H1 (cell line): Measurements from ENCODE around the gene TFAP2E. TPM values are rescaled to one million over a fixed set of nuclear protein-coding genes. Genes with fewer than 3 reads are reported as not detected.

Experiments used
- CTCF ChIA-PET: fragments of 300-600 bp; sonication (Branson Sonifier 250); formaldehyde crosslinking; loops from one replicate; lab custom pipeline; 2021; ENCODE audit not compliant: partially characterized antibody; lab: Charles Lee
- POLR2A ChIA-PET: fragments of 300-600 bp; sonication (Branson Sonifier 250); formaldehyde crosslinking; loops from one replicate; lab custom pipeline; 2021; ENCODE audit warnings: inconsistent platforms; ENCODE audit not compliant: partially characterized antibody; lab: Charles Lee
- DNase-seq, 2 experiments: peaks; one replicate each; pipeline versions ENCODE4 v3.0.0 to v3.0.0-alpha.2; 2010 to 2022; ENCODE audit warnings: low spot score in 2 of 2, low read depth in 1 of 2, mixed read lengths in 1 of 2
- FAIRE-seq: peaks from 2 replicates; lab custom pipeline; 2011; peaks lifted over from hg19 to GRCh38; lab: Jason Lieb, UNC
- H2AFZ ChIP-seq: 2 replicates; pipeline ENCODE4 v1.8.1; 2012; ENCODE audit warnings: low read length, inconsistent platforms
- H2AK5ac ChIP-seq: 2 replicates; pipeline ENCODE4 v1.6.1; 2013; ENCODE audit warnings: low read depth, low read length
- H2BK120ac ChIP-seq: replicated peaks from 2 replicates; pipeline ENCODE3; 2013; ENCODE audit warnings: low read depth, low read length, inconsistent platforms
- H2BK12ac ChIP-seq: 2 replicates; pipeline ENCODE4 v1.6.1; 2013; ENCODE audit warnings: low read depth, low read length
- H2BK15ac ChIP-seq: 2 replicates; pipeline ENCODE4 v1.6.1; 2013; ENCODE audit warnings: low read length
- H2BK20ac ChIP-seq: 2 replicates; pipeline ENCODE4 v1.6.1; 2013; ENCODE audit warnings: low read length
- H2BK5ac ChIP-seq: 2 replicates; pipeline ENCODE4 v1.6.1; 2013; ENCODE audit warnings: low read depth, low read length
- H3K14ac ChIP-seq: 2 replicates; pipeline ENCODE4 v1.6.1; 2013; ENCODE audit warnings: inconsistent platforms; ENCODE audit not compliant: insufficient read length
- H3K18ac ChIP-seq: 2 replicates; pipeline ENCODE4 v1.6.1; 2013; ENCODE audit warnings: low read length; ENCODE audit errors: extremely low read depth
- H3K23ac ChIP-seq: 2 replicates; pipeline ENCODE4 v1.6.1; 2013; ENCODE audit warnings: inconsistent platforms; ENCODE audit not compliant: insufficient read length
- H3K23me2 ChIP-seq: 2 replicates; pipeline ENCODE4 v1.6.1; 2013; ENCODE audit warnings: low read depth, low read length
- H3K27ac ChIP-seq: 2 replicates; pipeline ENCODE4 v1.6.1; 2011; ENCODE audit warnings: low read depth, low read length, inconsistent platforms
- H3K27me3 ChIP-seq, 4 experiments: replicated peaks in 1 of 4; 1 replicate in 1 of 4; 2 replicates in 3 of 4; pipeline versions ENCODE4 v1.6.1 to v1.8.1; 2011 to 2013; ENCODE audit warnings: low read length in 3 of 4, mild to moderate bottlenecking in 3 of 4, inconsistent platforms in 2 of 4, mixed read lengths in 2 of 4, moderate library complexity in 1 of 4; ENCODE audit not compliant: control insufficient read depth in 3 of 4, insufficient read depth in 3 of 4; ENCODE audit errors: extremely low read depth in 1 of 4
- H3K36me3 ChIP-seq, 4 experiments: 2 replicates each; pipeline versions ENCODE4 v1.6.1 to v1.8.1; 2011 to 2013; ENCODE audit warnings: mild to moderate bottlenecking in 4 of 4, low read length in 3 of 4, moderate library complexity in 2 of 4, control low read depth in 1 of 4, inconsistent platforms in 1 of 4; ENCODE audit not compliant: insufficient read depth in 4 of 4, control insufficient read depth in 2 of 4
- H3K4ac ChIP-seq: replicated peaks from 2 replicates; pipeline ENCODE3; 2013; ENCODE audit warnings: low read length, low read depth, mixed read lengths, inconsistent platforms; ENCODE audit not compliant: insufficient read length
- H3K4me1 ChIP-seq, 4 experiments: replicated peaks in 1 of 4; 1 replicate in 1 of 4; 2 replicates in 3 of 4; pipeline versions ENCODE4 v1.6.1 to v1.8.1; 2011 to 2013; ENCODE audit warnings: low read length in 3 of 4, inconsistent platforms in 2 of 4, mixed read lengths in 1 of 4; ENCODE audit not compliant: insufficient read depth in 4 of 4, control insufficient read depth in 3 of 4
- H3K4me2 ChIP-seq, 2 experiments: 2 replicates each; pipeline versions ENCODE4 v1.6.1 to v1.8.1; 2011 to 2013; ENCODE audit warnings: low read depth in 2 of 2, low read length in 2 of 2, control low read depth in 1 of 2, inconsistent platforms in 1 of 2, mild to moderate bottlenecking in 1 of 2; ENCODE audit not compliant: insufficient read depth in 1 of 2
- H3K4me3 ChIP-seq, 4 experiments: fragments of 200-600, 300-600 bp in 1 of 4; sonication (generic), shearing (Covaris generic), sonication (Bioruptor Twin) in 1 of 4; 2 replicates each; pipeline versions ENCODE4 v1.5.1 to v1.8.1; 2011 to 2016; ENCODE audit warnings: low read length in 4 of 4, low read depth in 3 of 4, control low read depth in 2 of 4, inconsistent platforms in 2 of 4, mild to moderate bottlenecking in 2 of 4, mixed read lengths in 1 of 4, moderate library complexity in 1 of 4; ENCODE audit not compliant: insufficient read depth in 2 of 4; ENCODE audit errors: extremely low read depth in 1 of 4
- H3K56ac ChIP-seq: replicated peaks from 2 replicates; pipeline ENCODE3; 2013; ENCODE audit warnings: low read depth, mild to moderate bottlenecking, mixed read lengths, low read length, inconsistent platforms; ENCODE audit not compliant: insufficient read length
- H3K79me1 ChIP-seq: 2 replicates; pipeline ENCODE4 v1.6.1; 2013; ENCODE audit warnings: low read depth, low read length, control low read depth
- H3K79me2 ChIP-seq, 2 experiments: 2 replicates each; pipeline versions ENCODE4 v1.6.1 to v1.8.1; 2012 to 2013; ENCODE audit warnings: low read length in 2 of 2, mild to moderate bottlenecking in 2 of 2, inconsistent platforms in 1 of 2; ENCODE audit not compliant: insufficient read depth in 2 of 2, control insufficient read depth in 1 of 2
- H3K9ac ChIP-seq, 4 experiments: replicated peaks in 1 of 4; 1 replicate in 1 of 4; 2 replicates in 3 of 4; pipeline versions ENCODE4 v1.6.1 to v1.8.1; 2011 to 2013; ENCODE audit warnings: low read depth in 3 of 4, low read length in 3 of 4, control low read depth in 2 of 4, mild to moderate bottlenecking in 2 of 4, moderate library complexity in 2 of 4, inconsistent platforms in 1 of 4; ENCODE audit errors: extremely low read depth in 1 of 4
- H3K9me3 ChIP-seq, 2 experiments: 2 replicates each; pipeline versions ENCODE4 v1.6.1 to v1.8.1; 2012 to 2013; ENCODE audit warnings: mild to moderate bottlenecking in 2 of 2, moderate library complexity in 2 of 2, control low read depth in 1 of 2, inconsistent platforms in 1 of 2, low read depth in 1 of 2, low read length in 1 of 2, mixed read lengths in 1 of 2; ENCODE audit not compliant: insufficient read depth in 2 of 2
- H4K20me1 ChIP-seq, 2 experiments: replicated peaks in 1 of 2; 2 replicates each; pipeline versions ENCODE3 to v1.8.1; 2011 to 2013; ENCODE audit warnings: inconsistent platforms in 2 of 2, low read length in 2 of 2, mild to moderate bottlenecking in 1 of 2; ENCODE audit not compliant: insufficient read depth in 2 of 2, control insufficient read depth in 1 of 2
- H4K5ac ChIP-seq: 2 replicates; pipeline ENCODE4 v1.6.1; 2013; ENCODE audit warnings: low read length, low read depth, mixed read lengths, inconsistent platforms; ENCODE audit not compliant: insufficient read length
- H4K8ac ChIP-seq: 2 replicates; pipeline ENCODE4 v1.8.0; 2013; ENCODE audit warnings: mild to moderate bottlenecking, moderate library complexity, low read length, inconsistent platforms; ENCODE audit not compliant: insufficient read depth; ENCODE audit errors: extremely low read depth
- H4K91ac ChIP-seq: replicated peaks from 2 replicates; pipeline ENCODE3; 2013; ENCODE audit warnings: low read length, mixed read lengths, inconsistent platforms; ENCODE audit not compliant: insufficient read length
- BCL11A ChIP-seq, 2 experiments: IDR thresholded peaks; one replicate each; pipeline ENCODE4 v1.6.1; 2011; ENCODE audit warnings: low read depth in 2 of 2, low read length in 2 of 2, mild to moderate bottlenecking in 2 of 2
- CHD2 ChIP-seq: IDR thresholded peaks from 2 replicates; pipeline ENCODE4 v1.6.1; 2012; ENCODE audit warnings: low read length, improper control_type of control experiment
- EP300 ChIP-seq, 2 experiments: IDR thresholded peaks; 1 replicate in 1 of 2; 2 replicates in 1 of 2; pipeline ENCODE4 v1.6.1; 2011 to 2012; ENCODE audit warnings: low read depth in 2 of 2, low read length in 2 of 2, mild to moderate bottlenecking in 2 of 2, borderline replicate concordance in 1 of 2, inconsistent platforms in 1 of 2, moderate library complexity in 1 of 2
- GTF2F1 ChIP-seq: IDR thresholded peaks from 2 replicates; pipeline ENCODE4 v1.6.1; 2012; ENCODE audit warnings: low read depth, low read length, improper control_type of control experiment, borderline replicate concordance
- HDAC6 ChIP-seq: IDR thresholded peaks from one replicate; pipeline ENCODE4 v1.7.1; 2012; ENCODE audit warnings: low read depth, mild to moderate bottlenecking, inconsistent platforms, low read length, moderate library complexity
- JUND ChIP-seq: IDR thresholded peaks from 2 replicates; pipeline ENCODE4 v1.6.1; 2011; ENCODE audit warnings: mild to moderate bottlenecking, improper control_type of control experiment, low read length
- MAX ChIP-seq: IDR thresholded peaks from 2 replicates; pipeline ENCODE4 v1.6.1; 2012; ENCODE audit warnings: inconsistent platforms
- RBBP5 ChIP-seq: IDR thresholded peaks from 2 replicates; pipeline ENCODE4 v1.7.1; 2012; ENCODE audit warnings: low read depth, mild to moderate bottlenecking, inconsistent platforms, low read length, moderate library complexity, borderline replicate concordance
- RFX5 ChIP-seq: IDR thresholded peaks from 2 replicates; pipeline ENCODE4 v1.6.1; 2011; ENCODE audit warnings: low read depth, low read length, improper control_type of control experiment, borderline replicate concordance
- RNF2 ChIP-seq: fragments of 200-900, 300-1000 bp; sonication (generic); IDR thresholded peaks from 2 replicates; pipeline ENCODE4 v1.7.1; 2016; ENCODE audit warnings: borderline replicate concordance, low read depth, mild to moderate bottlenecking, antibody characterized with exemption, low read length; ENCODE audit not compliant: poor library complexity, severe bottlenecking; ENCODE audit errors: missing control alignments
- SIX5 ChIP-seq: IDR thresholded peaks from 2 replicates; pipeline ENCODE4 v1.6.1; 2011; ENCODE audit warnings: mild to moderate bottlenecking, low read depth, low read length
- SP4 ChIP-seq: IDR thresholded peaks from 2 replicates; pipeline ENCODE4 v1.6.1; 2012; ENCODE audit warnings: low read length, inconsistent platforms
- TAF7 ChIP-seq: optimal IDR thresholded peaks from 2 replicates; pipeline ENCODE3; 2011; ENCODE audit warnings: low read depth, mild to moderate bottlenecking, inconsistent platforms, low read length, moderate library complexity, borderline replicate concordance
- WGBS, 2 experiments: shearing (Covaris generic) in 1 of 2; methylation state at CpG; one replicate each; pipeline versions ENCODE4 v1.1.6 to v1.1.7; 2013 to 2015; ENCODE audit warnings: low lambda C conversion rate in 2 of 2, mixed read lengths in 2 of 2, inconsistent platforms in 1 of 2, low coverage in 1 of 2, missing lambda C conversion rate in 1 of 2; ENCODE audit not compliant: insufficient replicate concordance in 2 of 2, insufficient coverage in 1 of 2, insufficient read length in 1 of 2; ENCODE audit errors: extremely low coverage in 1 of 2, missing lambda C conversion rate in 1 of 2; 5-methylcytosine and 5-hydroxymethylcytosine counted together
- polyA plus RNA-seq, 7 experiments: library from polyadenylated mRNA; depleted of rRNA in 3 of 7; stranded (reverse) in 5 of 7; unstranded in 2 of 7; fragments of >200 nt in 5 of 7; fragments of 200-250 nt in 2 of 7; gene quantifications; 1 replicate in 5 of 7; 2 replicates in 1 of 7; 4 replicates in 1 of 7; pipeline versions ENCODE4 v1.2.1 to v1.2.3, GENCODE V29; 2011 to 2013; ENCODE audit warnings: missing spikeins in 2 of 7, mixed read lengths in 2 of 7
- total RNA-seq: library from RNA; stranded (reverse); fragmentation: NEBNext Ultra II Directional; extraction: Animal tissue kit (Norgen Biotek cat#: 25700); gene quantifications from 2 replicates; pipeline ENCODE4 v1.2.1, GENCODE V29; 2021

Gene TFAP2E
- total and polyA plus RNA-seq, 2 of the 8 experiments (the other 6 are each of a cell fraction or from before 2014, with no cell fraction given), result 0.24 to 0.50 TPM

GRCh38 chr1:35571263-35571662 lies 1.9 kb upstream of the TFAP2E start:
- no peak overlapping the region for H3K27ac ChIP-seq
- H4K8ac ChIP-seq, result no peak overlapping the region
- no peaks in the 10 kb centered on the region for H3K79me1 ChIP-seq
- peaks cover 47 to 70% (median 61%) of the 10 kb centered on the region in 4 experiments for H3K27me3 ChIP-seq
- no peak overlapping the region for H3K56ac ChIP-seq
- no peak overlapping the region for H2BK5ac ChIP-seq
- H4K91ac ChIP-seq, result no peak overlapping the region
- POLR2A ChIA-PET, result interaction anchor here (0.8 to 2.9 kb wide), 5 partner anchors 10 to 160 kb away, joined by 3 to 13 read pairs (median 3); partner anchors contain the start of genes C1orf216 and KIAA0319L
- H3K9ac ChIP-seq, result no peak overlapping the region
- no peak overlapping the region for H2AK5ac ChIP-seq
- no peaks in the 10 kb centered on the region for H3K79me2 ChIP-seq
- H3K4me2 ChIP-seq, result no peak overlapping the region
- DNase-seq, result no peak
- peaks cover 11% of the 10 kb centered on the region for H3K23me2 ChIP-seq
- H3K4me1 ChIP-seq, result peaks cover 4 to 18% (median 12%) of the 10 kb centered on the region in 4 experiments
- H3K18ac ChIP-seq, result no peak overlapping the region
- H2BK120ac ChIP-seq, result no peak overlapping the region
- H4K20me1 ChIP-seq, result peaks cover 2 to 24% of the 10 kb centered on the region in 2 experiments
- no peak overlapping the region for H2BK15ac ChIP-seq
- H3K36me3 ChIP-seq, result peaks cover 0 to 11% (median 0%) of the 10 kb centered on the region in 4 experiments; a peak in 2 of 8 replicates
- WGBS, 2 experiments, result 79% methylated on average over 8 of the region's 8 CpGs; no CpG with 5 or more reads in 1 of the 2 experiments
- no peak overlapping the region for H4K5ac ChIP-seq
- no peak for FAIRE-seq
- H3K14ac ChIP-seq, result no peak overlapping the region
- no peak overlapping the region for H3K23ac ChIP-seq
- H3K4me3 ChIP-seq, result no peak overlapping the region
- CTCF ChIA-PET, result interaction anchor here (0.9 to 7.3 kb wide), 13 partner anchors 8 to 596 kb away, joined by 3 to 81 read pairs (median 4); partner anchors contain the start of gene C1orf216
- H2BK20ac ChIP-seq, result no peak overlapping the region
- H3K4ac ChIP-seq, result no peak overlapping the region
- H2BK12ac ChIP-seq, result no peak overlapping the region
- H3K9me3 ChIP-seq, result no peaks in the 10 kb centered on the region
- H2AFZ ChIP-seq, result no peak overlapping the region
- TF ChIP-seq CHD2 (no peak), GTF2F1 (no peak), JUND (no peak), SP4 (no peak), HDAC6 (no peak), TAF7 (no peak), RNF2 (no peak), RFX5 (no peak), SIX5 (no peak), EP300 (IDR thresholded peaks at IDR 0.05; ENCODE audit: borderline replicate concordance in 1 of 2, low read depth in 2 of 2, low read length in 2 of 2) (no peak), MAX (no peak), RBBP5 (no peak), BCL11A (IDR thresholded peaks at IDR 0.05; ENCODE audit: low read depth in 2 of 2, low read length in 2 of 2) (no peak)
